K562 (cell line): Measurements from ENCODE around the gene VWA8. TPM values are rescaled to one million over a fixed set of nuclear protein-coding genes. Genes with fewer than 3 reads are reported as not detected.

Source experiments
- ATAC-seq: fragments of 200-7000 bp; cut with Tn5 transposase; 3 replicates; pipeline ENCODE4 v1.9.1; 2020; ENCODE audit warnings: moderate library complexity
- BruUV-seq: library from RNA; stranded (reverse); fragments of 400-500 nt; replicated peaks from 2 replicates; lab custom pipeline; 2021; lab: Mats Ljungman, UMichigan
- CTCF ChIA-PET: fragments of 300-600 bp; formaldehyde crosslinking; extraction: SDS; loops from one replicate; lab custom pipeline; 2021; ENCODE audit warnings: low intra/inter-chr PET ratio; lab: Yijun Ruan, JAX
- POLR2A ChIA-PET: fragments of 300-600, 350-650 bp; sonication (Branson Sonifier 250); formaldehyde crosslinking; extraction: SDS; loops from one replicate; lab custom pipeline; 2021; ENCODE audit warnings: antibody characterized with exemption, inconsistent platforms; lab: Yijun Ruan, JAX
- DNase-seq, 4 experiments: peaks; one replicate each; pipeline versions ENCODE4 v3.0.0 to v3.0.0-alpha.2; 2011 to 2018; ENCODE audit warnings: low spot score in 3 of 4, mixed read lengths in 3 of 4; ENCODE audit errors: extremely low read depth in 1 of 4
- FAIRE-seq: peaks from 2 replicates; lab custom pipeline; 2011; peaks lifted over from hg19 to GRCh38; lab: Jason Lieb, UNC
- H2AFZ ChIP-seq: 2 replicates; pipeline ENCODE4 v1.6.0; 2011; ENCODE audit warnings: low read depth, low read length, control low read depth, inconsistent platforms
- H3K27ac ChIP-seq: fragments of 200-600 bp; 3 replicates; pipeline ENCODE4 v1.8.0; 2011; ENCODE audit warnings: low read depth, mild to moderate bottlenecking, control low read depth, inconsistent platforms, low read length, moderate library complexity, mixed read lengths; ENCODE audit errors: extremely low read depth
- H3K27me3 ChIP-seq, 2 experiments: fragments of 300-600 bp in 1 of 2; 2 replicates in 1 of 2; 3 replicates in 1 of 2; pipeline versions ENCODE4 v1.6.0 to v1.8.0; 2011; ENCODE audit warnings: inconsistent platforms in 2 of 2, low read length in 2 of 2, mild to moderate bottlenecking in 1 of 2, mixed read lengths in 1 of 2, moderate library complexity in 1 of 2; ENCODE audit not compliant: control insufficient read depth in 2 of 2, insufficient read depth in 2 of 2
- H3K36me3 ChIP-seq: fragments of 300-600 bp; 3 replicates; pipeline ENCODE4 v1.8.0; 2011; ENCODE audit warnings: mild to moderate bottlenecking, low read length, inconsistent platforms; ENCODE audit not compliant: control insufficient read depth, insufficient read depth
- H3K4me1 ChIP-seq, 2 experiments: fragments of 200-600 bp in 1 of 2; replicated peaks in 1 of 2; 2 replicates in 1 of 2; 3 replicates in 1 of 2; pipeline versions ENCODE4 v1.5.1 to v1.8.0; 2011; ENCODE audit warnings: inconsistent platforms in 2 of 2, low read length in 2 of 2, mild to moderate bottlenecking in 1 of 2, mixed read lengths in 1 of 2, moderate library complexity in 1 of 2; ENCODE audit not compliant: control insufficient read depth in 2 of 2, insufficient read depth in 2 of 2
- H3K4me2 ChIP-seq: 2 replicates; pipeline ENCODE4 v1.6.1; 2011; ENCODE audit warnings: low read length, control low read depth, inconsistent platforms, mixed read lengths; ENCODE audit not compliant: insufficient read depth
- H3K4me3 ChIP-seq: fragments of 200-600 bp; sonication (generic), shearing (Covaris generic); 2 replicates; pipeline ENCODE4 v1.5.1; 2016; ENCODE audit warnings: control low read depth, inconsistent platforms
- H3K79me2 ChIP-seq: fragments of 200-600 bp; 3 replicates; pipeline ENCODE4 v1.8.0; 2011; ENCODE audit warnings: low read length, inconsistent platforms; ENCODE audit not compliant: control insufficient read depth, insufficient read depth
- H3K9ac ChIP-seq, 2 experiments: 2 replicates each; pipeline versions ENCODE4 v1.6.0 to v1.6.1; 2011; ENCODE audit warnings: low read depth in 2 of 2, low read length in 2 of 2, control low read depth in 1 of 2, inconsistent platforms in 1 of 2, mild to moderate bottlenecking in 1 of 2, mixed read lengths in 1 of 2; ENCODE audit not compliant: insufficient read depth in 1 of 2
- H3K9me1 ChIP-seq: one replicate; pipeline ENCODE4 v1.6.0; 2011; ENCODE audit warnings: inconsistent platforms, mild to moderate bottlenecking, low read length, moderate library complexity; ENCODE audit not compliant: control insufficient read depth, insufficient read depth
- H3K9me3 ChIP-seq: replicated peaks from 2 replicates; pipeline ENCODE4 v1.5.1; 2011; ENCODE audit warnings: low read depth, low read length, inconsistent platforms; ENCODE audit not compliant: control insufficient read depth, insufficient read depth
- H4K20me1 ChIP-seq: replicated peaks from 2 replicates; pipeline ENCODE4 v1.6.1; 2011; ENCODE audit warnings: low read length, inconsistent platforms, mixed read lengths; ENCODE audit not compliant: control insufficient read depth, insufficient read depth
- HNRNPH1 ChIP-seq: fragments of 200-400 bp; formaldehyde crosslinking; optimal IDR thresholded peaks from 2 replicates; pipeline ENCODE3; 2017; ENCODE audit warnings: low read depth, mild to moderate bottlenecking, low read length, moderate library complexity
- MCM7 ChIP-seq, 2 experiments: fragments of 450-650 bp; IDR thresholded peaks; 2 replicates each; pipeline ENCODE4 v1.6.1; 2016 to 2018
- RREB1 ChIP-seq: fragments of 250-450 bp; sonication (Bioruptor Pico); IDR thresholded peaks from 2 replicates; pipeline ENCODE4 v1.4.0; 2020
- ZNF174 ChIP-seq: fragments of 250-450 bp; sonication (Bioruptor Pico); IDR thresholded peaks from 2 replicates; pipeline ENCODE4 v1.4.0; 2020; ENCODE audit warnings: mild to moderate bottlenecking
- WGBS: fragments of 100-300 bp; shearing (Covaris generic); methylation state at CpG from one replicate; pipeline ENCODE4 v1.1.6; 2016; ENCODE audit warnings: low coverage, mixed read lengths; ENCODE audit not compliant: insufficient coverage; ENCODE audit errors: missing lambda C conversion rate; 5-methylcytosine and 5-hydroxymethylcytosine counted together
- in situ Hi-C: fragments of 300-500 bp; cut with MboI; formaldehyde crosslinking; loops from 4 replicates; pipeline ENCODE4 v1.15.0; 2018; ENCODE audit warnings: inconsistent platforms, mixed read lengths
- intact Hi-C: fragments of 100-400 bp; cut with micrococcal nuclease; formaldehyde crosslinking; loops from 2 replicates; pipeline ENCODE4 v1.14.2; 2022
- polyA plus RNA-seq, 8 experiments: library from polyadenylated mRNA; depleted of rRNA in 4 of 8; stranded (reverse) in 5 of 8; unstranded in 3 of 8; fragments of >200 nt; fragmentation: Nextera tagmentation in 2 of 8; fragmentation: Illumina TruSeq in 1 of 8; extraction: Ambion mirVana in 2 of 8; extraction: Trizol in 1 of 8; gene quantifications; 2 replicates each; pipeline versions ENCODE4 v1.2.1 to v1.2.3, GENCODE V29; 2011 to 2014; ENCODE audit warnings: inconsistent platforms in 1 of 8, missing spikeins in 1 of 8
- total RNA-seq, 7 experiments: library from RNA; depleted of rRNA in 6 of 7; stranded (reverse); fragments of >200 nt in 6 of 7; fragmentation: Illumina TruSeq in 2 of 7; extraction: Trizol in 2 of 7; gene quantifications; 2 replicates each; pipeline versions ENCODE4 v1.2.1 to v1.2.3, GENCODE V29; 2011 to 2021; ENCODE audit warnings: low replicate concordance in 1 of 7

VWA8 gene
- total and polyA plus RNA-seq, 9 of the 15 experiments (the other 6 are each of a cell fraction or from before 2014, with no cell fraction given), result 2.1 to 18.5 (median 13.3) TPM

GRCh38 chr13:41621716-41622431 lies 339.0 kb downstream of the VWA8 start:
- Histone ChIP-seq H4K20me1 (no peaks in the 10 kb centered on the region), H2AFZ (no peak overlapping the region), H3K9me3 (no peaks in the 10 kb centered on the region), H3K9me1 (no peaks in the 10 kb centered on the region), H3K4me2 (no peak overlapping the region), H3K36me3 (no peaks in the 10 kb centered on the region), H3K27me3 (no peaks in the 10 kb centered on the region), H3K79me2 (no peaks in the 10 kb centered on the region), H3K4me1 (no peaks in the 10 kb centered on the region), H3K4me3 (no peak overlapping the region), H3K27ac (no peak overlapping the region), H3K9ac (no peak overlapping the region)
- intact Hi-C loops, result no loop called here
- POLR2A ChIA-PET, result interaction anchor here (1.4 kb wide), 1 partner anchor 10 kb away, joined by 3 read pairs; no protein-coding TSS in a partner anchor
- CTCF ChIA-PET, result no interaction called here
- ATAC-seq (no peak), FAIRE-seq (no peak), DNase-seq (no peak)
- no TSS peak for BruUV-seq
- TF ChIP-seq HNRNPH1 (no peak), RREB1 (CRISPR knock-in tag) (no peak), ZNF174 (CRISPR knock-in tag) (no peak), MCM7 (IDR thresholded peaks at IDR 0.05) (no peak)
- 87% methylated on average over 5 of the region's 5 CpGs for WGBS
- in situ Hi-C loops, result no loop called here
